Hepatic stellate cell (primary cell): ENCODE data around the gene PIEZO1.

Experiments used
- DNase-seq: peaks from one replicate; pipeline ENCODE4 v3.0.0; 2011; ENCODE audit warnings: low spot score

PIEZO1 gene

GRCh38 chr16:88754109-88754911 lies 30.7 kb downstream of the PIEZO1 start:
- no peak for DNase-seq

DNA sequence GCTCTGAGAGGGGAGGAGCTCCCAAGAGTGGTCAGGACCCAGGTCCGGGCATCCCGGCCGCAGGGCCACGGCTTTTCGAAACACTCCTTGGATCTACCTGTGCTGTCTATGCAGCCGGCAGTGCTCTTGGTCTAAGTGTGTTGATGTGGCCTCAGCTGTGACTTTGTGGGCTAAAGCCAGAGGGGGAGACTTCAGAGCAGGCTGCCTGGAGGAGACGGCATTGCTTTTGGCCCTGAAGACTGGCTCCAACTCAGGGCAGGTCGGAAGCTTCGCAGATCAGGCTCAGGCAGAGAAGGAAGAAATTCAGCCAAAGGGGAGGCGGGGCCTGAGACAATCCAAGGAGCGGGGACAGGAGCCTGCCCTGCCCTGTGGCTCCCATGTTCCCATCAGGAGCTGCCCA lies 31.4 kb downstream of the PIEZO1 start:
- no peak for DNase-seq

- DNase-seq: no peak
Observed at GRCh38 chr16:88753191-88753590, 31.8 kb downstream of the PIEZO1 start.

- no peak for DNase-seq
Observed at GRCh38 chr16:88752386-88753002, 32.5 kb downstream of the PIEZO1 start.

DNA sequence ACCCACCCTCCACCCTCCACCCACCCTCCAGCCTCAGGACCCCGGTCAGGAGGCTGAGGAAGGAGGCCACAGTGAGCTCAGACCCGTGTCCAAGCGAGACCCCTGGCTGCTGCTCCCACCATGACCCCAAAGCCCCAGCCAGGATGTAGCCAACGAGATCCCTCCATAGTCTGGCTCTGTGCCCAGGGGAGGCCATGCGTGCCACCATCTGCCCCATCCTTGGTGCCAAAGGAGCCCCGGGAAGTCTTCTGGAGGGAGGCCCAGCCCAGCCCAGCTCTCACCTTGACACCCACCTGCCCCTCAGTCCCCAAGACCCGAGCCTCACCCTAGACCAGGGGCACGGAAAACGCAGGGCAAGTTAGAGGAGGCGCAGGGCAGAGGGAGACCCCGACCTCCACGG lies 34.2 kb downstream of the PIEZO1 start:
- no peak for DNase-seq

- no peak for DNase-seq
Observed at GRCh38 chr16:88749358-88749757, 35.7 kb downstream of the PIEZO1 start.

GRCh38 chr16:88748364-88748763 lies 36.7 kb downstream of the PIEZO1 start:
- no peak for DNase-seq

GRCh38 chr16:88747588-88748301 lies 37.3 kb downstream of the PIEZO1 start:
- no peak for DNase-seq

- DNase-seq: no peak
Observed at GRCh38 chr16:88746506-88746905, 38.5 kb downstream of the PIEZO1 start.

GRCh38 chr16:88744577-88745521 lies 40.2 kb downstream of the PIEZO1 start:
- no peak for DNase-seq

- DNase-seq: peak; percentile 91
Observed at GRCh38 chr16:88743693-88744576, 41.1 kb downstream of the PIEZO1 start.

DNA sequence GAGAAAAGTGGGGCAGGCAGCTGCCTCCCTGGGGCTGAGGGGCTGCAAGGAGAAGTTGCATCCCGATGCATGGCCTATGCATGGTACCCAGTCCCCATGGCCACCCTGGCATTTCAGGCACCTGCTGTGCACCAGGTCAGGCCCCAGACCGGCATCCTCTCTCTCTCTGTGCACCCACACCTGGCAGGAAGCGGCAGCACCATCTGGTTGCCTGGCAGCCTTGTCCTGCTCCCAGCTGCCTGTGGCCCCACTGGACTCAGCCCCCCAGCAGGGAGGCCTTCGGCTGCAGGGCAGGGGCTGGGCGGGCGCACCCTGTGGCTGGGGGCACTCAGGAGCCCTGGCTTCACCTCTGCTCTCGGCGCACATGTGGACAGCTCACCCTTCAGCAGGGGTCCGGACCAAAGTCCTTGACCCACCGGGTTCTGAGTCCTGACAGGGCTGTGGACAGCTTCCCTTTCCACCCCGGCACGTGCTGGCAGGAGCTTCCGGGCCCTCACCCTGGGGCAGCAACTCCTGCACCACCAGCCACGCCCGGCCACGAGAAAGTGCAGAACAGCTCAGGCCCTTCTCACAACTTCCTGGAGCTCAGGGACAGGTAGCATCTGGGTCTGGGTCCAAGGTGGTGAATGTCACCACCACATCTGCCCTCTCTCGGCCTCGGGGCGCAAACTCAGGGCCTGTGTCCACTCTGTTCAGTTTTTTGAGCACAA lies 42.0 kb downstream of the PIEZO1 start:
- DNase-seq: no peak

DNA sequence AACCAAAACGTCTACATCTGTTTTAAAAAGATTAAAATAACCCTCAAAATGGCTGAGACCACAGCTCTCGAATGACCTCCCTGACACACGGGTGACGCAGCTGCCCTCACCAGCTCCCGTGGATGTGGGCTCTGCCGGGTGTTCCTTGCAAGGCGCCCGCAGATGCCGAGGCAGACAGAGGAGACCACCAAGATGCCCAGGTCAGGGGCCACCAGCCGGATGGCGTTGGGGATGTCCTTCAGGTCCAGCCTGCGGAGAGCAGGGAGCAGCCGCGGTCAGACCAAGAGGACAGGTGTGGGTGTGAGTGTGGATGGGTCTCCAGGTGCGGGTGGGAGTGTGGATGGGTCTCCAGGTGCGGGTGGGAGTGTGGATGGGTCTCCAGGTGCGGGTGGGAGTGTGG lies 43.7 kb downstream of the PIEZO1 start:
- no peak for DNase-seq

- DNase-seq: no peak
Observed at GRCh38 chr16:88740727-88741055, 44.3 kb downstream of the PIEZO1 start.

GRCh38 chr16:88739977-88740726 lies 44.9 kb downstream of the PIEZO1 start:
- DNase-seq: no peak

GRCh38 chr16:88739139-88739976 lies 45.7 kb downstream of the PIEZO1 start:
- DNase-seq: no peak

- DNase-seq: no peak
Observed at GRCh38 chr16:88738151-88739084, 46.6 kb downstream of the PIEZO1 start.
